DMS153 treated with DMSO at 0.1 percent for 48 hours (cell line): ENCODE measurements around the gene STON1.
"Not testable (repeated sequence)": the region's sequence is repeated elsewhere in the genome, so short reads cannot be mapped to it uniquely, and the experiment has no call there.

ENCODE experiments used
- DNase-seq: peaks from one replicate; lab custom pipeline; 2025; ENCODE audit not compliant: unreplicated experiment; lab: John Stamatoyannopoulos, UW

The STON1 gene

DNA sequence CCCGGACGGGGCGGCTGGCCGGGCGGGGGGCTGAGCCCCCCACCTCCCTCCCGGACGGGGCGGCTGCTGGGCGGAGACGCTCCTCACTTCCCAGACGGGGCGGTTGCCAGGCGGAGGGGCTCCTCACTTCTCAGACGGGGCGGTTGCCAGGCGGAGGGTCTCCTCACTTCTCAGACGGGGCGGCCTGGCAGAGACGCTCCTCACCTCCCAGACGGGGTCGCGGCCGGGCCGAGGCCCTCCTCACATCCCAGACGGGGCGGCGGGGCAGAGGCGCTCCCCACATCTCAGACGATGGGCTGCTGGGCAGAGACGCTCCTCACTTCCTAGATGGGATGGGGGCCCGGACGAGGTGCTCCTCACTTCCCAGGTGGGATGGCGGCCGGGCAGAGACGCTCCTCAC is 84.6 kb downstream of the STON1 start:
- not testable (repeated sequence) for DNase-seq

DNA sequence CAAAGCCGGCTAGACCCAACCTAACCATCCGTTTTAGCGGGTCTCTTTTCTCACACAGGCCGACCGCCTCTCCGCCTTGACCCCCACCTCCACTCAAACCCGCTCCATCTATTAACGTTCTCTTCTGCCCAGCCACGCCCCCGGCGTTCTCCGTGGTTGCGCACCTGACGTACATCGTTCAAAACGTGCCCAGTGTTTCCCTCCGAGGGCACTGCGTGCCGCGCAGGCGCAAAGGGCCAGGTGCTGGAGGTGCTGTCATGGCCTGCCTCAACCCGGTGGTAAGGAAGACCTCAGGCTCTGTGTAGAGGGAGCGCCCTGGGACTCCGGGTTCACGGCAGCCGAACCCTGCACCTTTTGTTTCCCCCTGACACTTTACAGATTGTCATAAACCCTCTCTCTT is 87.7 kb downstream of the STON1 start, which contains the start of gene GTF2A1L:
GTF2A1L (plus strand) TSS at position 239 of the 400 bp plus-strand sequence; CDS start at position 258, 19 bp downstream.
- DNase-seq: no peak

DNA sequence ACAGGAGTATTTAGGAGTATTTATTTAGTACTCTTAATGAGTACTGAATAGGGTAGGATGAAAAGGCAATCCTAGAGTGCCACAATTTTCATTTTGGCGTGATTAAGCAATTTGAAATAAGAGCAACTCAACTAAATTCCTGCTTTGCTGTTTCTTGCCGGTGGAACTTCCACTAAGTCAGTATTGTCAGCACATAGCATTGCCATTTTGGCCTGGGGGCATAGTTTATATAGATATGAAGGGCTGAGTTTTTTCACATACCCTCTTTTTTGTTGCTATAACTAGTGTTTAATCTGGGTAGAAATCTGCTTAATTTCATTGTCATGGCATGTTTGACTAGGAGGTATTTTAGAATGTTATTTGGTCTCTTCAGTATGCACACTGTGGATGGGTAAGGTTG is 89.6 kb downstream of the STON1 start:
- DNase-seq: no peak

DNA sequence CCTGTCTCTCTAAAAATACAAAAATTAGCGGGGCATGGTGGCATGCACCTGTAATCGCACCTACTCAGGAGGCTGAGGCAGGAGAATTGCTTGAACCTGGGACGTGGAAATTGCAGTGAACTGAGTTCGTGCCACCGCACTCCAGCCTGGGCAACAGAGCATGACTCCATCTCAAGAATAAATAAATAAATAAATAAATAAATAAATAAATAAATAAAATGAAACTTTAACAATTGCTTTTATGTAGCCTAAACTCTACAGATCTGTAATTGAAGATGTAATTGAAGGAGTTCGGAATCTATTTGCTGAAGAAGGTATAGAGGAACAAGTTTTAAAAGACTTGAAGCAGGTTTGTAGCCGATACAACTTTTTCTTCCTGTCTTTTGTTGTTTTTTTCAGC is 90.7 kb downstream of the STON1 start:
- no peak for DNase-seq

DNA sequence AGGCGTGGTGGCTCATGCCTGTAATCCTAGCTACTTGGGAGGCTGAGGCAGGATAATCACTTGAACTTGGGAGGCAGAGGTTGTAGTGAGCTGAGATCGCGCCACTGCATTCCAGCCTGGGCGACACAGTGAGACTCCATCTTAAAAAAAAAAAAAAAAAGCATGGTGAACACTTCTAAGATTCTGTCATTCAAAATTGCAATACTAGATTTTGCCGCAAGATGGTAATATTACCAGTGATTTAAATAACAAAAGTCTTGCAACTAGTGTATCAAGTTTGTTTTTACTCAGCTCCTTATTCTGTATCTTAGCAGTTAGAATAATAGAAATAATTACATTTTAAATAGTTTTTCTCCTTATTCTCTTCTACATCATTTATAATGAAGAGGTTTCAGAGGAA is 92.7 kb downstream of the STON1 start:
- DNase-seq: not testable (repeated sequence)

DNA sequence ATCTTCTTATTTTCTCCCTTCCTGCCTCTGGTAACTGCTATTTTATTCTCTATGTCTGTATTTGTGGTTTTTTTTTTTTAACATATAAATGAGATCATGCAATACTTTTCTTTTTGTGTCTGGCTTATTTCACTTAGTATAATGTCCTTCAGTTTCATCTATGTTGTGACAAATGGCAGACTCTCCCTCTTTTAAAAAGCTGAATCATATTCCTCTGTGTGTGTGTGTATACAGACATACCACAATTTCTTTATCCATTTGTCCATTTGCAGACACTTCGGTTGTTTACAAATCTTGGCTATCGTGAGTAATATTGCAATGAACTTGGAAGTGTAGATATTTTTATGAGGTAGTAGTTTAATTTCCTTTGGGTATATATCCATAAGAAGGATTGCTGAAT is 94.7 kb downstream of the STON1 start:
- DNase-seq: no peak

DNA sequence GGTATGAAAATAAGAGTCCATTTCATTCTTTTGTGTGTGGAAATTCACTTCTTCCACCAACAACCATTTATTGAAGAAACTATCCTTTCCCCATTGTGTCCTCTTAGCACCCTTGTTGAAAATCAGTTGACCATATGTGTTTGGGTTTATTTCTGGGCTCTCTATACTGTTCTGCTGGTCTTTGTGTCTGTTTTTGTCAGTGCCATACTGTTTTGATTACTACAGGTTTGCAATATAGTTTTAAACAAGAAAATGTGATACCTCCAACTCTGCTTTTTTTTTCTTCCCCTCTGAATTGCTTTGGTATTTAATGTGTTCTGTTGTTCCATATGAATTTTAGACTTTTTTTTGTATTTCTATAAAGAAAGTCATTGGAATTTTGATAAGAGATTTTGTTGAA is 96.1 kb downstream of the STON1 start:
- no peak for DNase-seq

DNA sequence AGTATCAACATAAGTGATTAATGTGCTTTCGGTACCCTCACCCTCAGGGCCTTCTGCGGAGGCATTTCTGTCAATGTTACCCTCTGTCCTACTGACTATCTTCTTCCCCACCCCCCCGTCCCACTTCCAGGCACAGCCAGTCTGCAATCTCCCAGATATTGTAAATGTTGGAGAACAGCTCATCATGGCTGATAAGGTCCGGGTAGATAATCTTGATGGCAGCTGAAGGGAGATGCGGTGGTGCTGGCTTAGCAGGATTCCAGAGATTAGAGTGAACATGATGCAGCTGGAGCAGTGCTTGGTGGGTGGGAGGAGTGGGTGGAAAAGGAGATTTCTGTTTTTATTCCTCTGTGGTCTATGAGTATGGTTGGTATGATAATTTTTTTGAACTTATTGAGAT is 103.2 kb downstream of the STON1 start:
- DNase-seq: no peak

DNA sequence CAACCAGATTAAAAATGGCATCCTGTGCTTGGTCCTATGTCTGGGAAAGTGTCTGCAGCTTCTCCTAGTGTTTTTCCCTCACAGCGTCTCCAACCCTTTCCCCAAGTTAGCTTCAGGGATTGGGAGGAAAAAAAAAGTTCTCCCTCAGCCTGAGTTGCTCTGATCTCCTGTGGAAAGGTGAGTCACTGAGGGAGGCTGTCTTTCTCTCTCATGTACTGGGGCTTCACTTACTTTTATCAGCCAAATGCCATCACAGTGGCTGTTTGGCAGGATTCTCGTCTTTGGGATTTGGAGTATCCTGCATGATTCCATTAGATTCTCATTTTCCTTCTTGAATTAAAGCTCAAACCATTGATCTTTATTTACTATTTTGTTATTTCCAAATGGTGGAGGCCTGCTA is 105.8 kb downstream of the STON1 start:
- DNase-seq: no peak

DNA sequence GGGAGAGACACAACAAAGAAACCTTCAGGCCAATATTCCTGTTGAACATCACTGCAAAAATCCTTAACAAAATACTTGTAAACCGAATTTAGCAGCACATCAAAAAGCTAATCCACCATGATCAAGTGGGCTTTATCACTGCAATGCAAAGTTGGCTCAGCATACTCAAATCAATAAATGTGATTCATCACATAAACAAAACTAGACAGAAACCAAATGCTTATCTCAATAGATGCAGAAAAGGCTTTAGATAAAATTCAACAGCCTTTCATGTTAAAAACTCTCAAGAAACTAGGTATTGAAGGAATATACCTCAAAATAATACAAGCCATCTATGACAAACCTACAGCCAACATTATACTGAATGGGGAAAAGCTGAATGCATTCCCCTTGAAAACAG is 108.3 kb downstream of the STON1 start:
- DNase-seq: no peak
